Transverse colon (tissue), 4 donors: ENCODE results near the gene CHST11. TPM values are rescaled to one million over a fixed set of nuclear protein-coding genes. Genes with fewer than 3 reads are reported as not detected.

ENCODE experiments used
- DNase-seq: peaks from one replicate; pipeline ENCODE4 v3.0.0-alpha.2; 2019
- H3K27ac ChIP-seq, 4 donors: fragments of 200-600 bp; sonication (generic); 2 replicates each; pipeline ENCODE4 v1.5.1; 2016 to 2018; ENCODE audit warnings: inconsistent platforms in 4 of 4
- H3K27me3 ChIP-seq: fragments of 200-600 bp; sonication (generic); 2 replicates; pipeline ENCODE4 v1.5.1; 2017; ENCODE audit warnings: inconsistent platforms
- H3K36me3 ChIP-seq, 4 donors: fragments of 200-600 bp; sonication (generic); 2 replicates each; pipeline ENCODE4 v1.5.1; 2017 to 2019; ENCODE audit warnings: inconsistent platforms in 4 of 4
- H3K4me1 ChIP-seq, 4 donors: fragments of 200-600 bp; sonication (generic); 2 replicates each; pipeline ENCODE4 v1.5.1; 2017 to 2020; ENCODE audit warnings: inconsistent platforms in 4 of 4
- H3K4me3 ChIP-seq, 4 donors: fragments of 200-600 bp; sonication (generic); 1 replicate in 1 of 4; 2 replicates in 3 of 4; pipeline versions ENCODE4 v1.5.1 to v1.6.1; 2017 to 2019; ENCODE audit warnings: inconsistent platforms in 4 of 4
- H3K9me3 ChIP-seq, 2 donors: fragments of 200-600 bp; sonication (generic); 2 replicates each; pipeline ENCODE4 v1.5.1; 2017 to 2019; ENCODE audit warnings: inconsistent platforms in 2 of 2
- CTCF ChIP-seq, 5 experiments: fragments of 200-600 bp in 3 of 5; fragments of 450-650 bp in 2 of 5; sonication (generic) in 3 of 5; IDR thresholded peaks; 1 replicate in 2 of 5; 2 replicates in 3 of 5; pipeline ENCODE4 v1.5.1; 2016 to 2017; ENCODE audit warnings: antibody characterized with exemption in 5 of 5, inconsistent platforms in 3 of 5, mild to moderate bottlenecking in 2 of 5, moderate library complexity in 1 of 5
- EP300 ChIP-seq: sonication (generic); formaldehyde crosslinking; IDR thresholded peaks from one replicate; pipeline ENCODE4 v1.6.1; 2017; ENCODE audit warnings: antibody characterized with exemption, low read depth
- POLR2A ChIP-seq: fragments of 450-650 bp; IDR thresholded peaks from one replicate; pipeline ENCODE4 v1.6.1; 2016; ENCODE audit warnings: antibody characterized with exemption, mild to moderate bottlenecking, moderate library complexity
- POLR2AphosphoS5 ChIP-seq, 3 donors: sonication (generic); formaldehyde crosslinking; IDR thresholded peaks; one replicate each; pipeline ENCODE4 v1.6.1; 2016; ENCODE audit warnings: antibody characterized with exemption in 3 of 3
- WGBS, 2 donors: methylation state at CpG; one replicate each; pipeline ENCODE4 v1.1.5; 2018; ENCODE audit warnings: low coverage in 1 of 2; 5-methylcytosine and 5-hydroxymethylcytosine counted together
- in situ Hi-C, 4 donors: fragments of 200-750 bp; cut with MboI; loops; one replicate each; pipeline versions ENCODE4 v1.15.0 to v1.15.1; 2017; ENCODE audit warnings: low sequenced_read_pairs in 3 of 4, low pct_ligation_motif_present in 1 of 4, low pct_unique_long_range_greater_than_20kb in 1 of 4
- intact Hi-C: fragments of 100-400 bp; cut with DNase I; formaldehyde crosslinking; loops from one replicate; pipeline ENCODE4 v1.15.1; 2023; ENCODE audit warnings: low total_unique reads
- total RNA-seq, 4 donors: library from RNA; depleted of rRNA; stranded (reverse); fragments of >200 nt; gene quantifications; one replicate each; pipeline ENCODE4 v1.1.0, GENCODE V29; 2016

The CHST11 gene
- total RNA-seq, 4 donors from 2014 or later, result 4.2 to 123 (median 31.5) TPM

GRCh38 chr12:104575442-104576186 is 118.9 kb downstream of the CHST11 start:
- intact Hi-C loops (loop anchor here (2.0 kb wide), 1 partner anchor 77 kb away; no protein-coding TSS in a partner anchor), in situ Hi-C loops (no loop called here)
- 74 to 87% methylated on average over 6 to 12 of the region's 12 CpGs for whole genome bisulfite sequencing, 2 donors
- no peaks in the 10 kb centered on the region for H3K27me3 ChIP-seq
- H3K36me3 ChIP-seq, result no peaks in the 10 kb centered on the region
- peak; percentile 15 for DNase-seq
- no peaks in the 10 kb centered on the region for H3K9me3 ChIP-seq
- peaks cover 0 to 14% (median 2%) of the 10 kb centered on the region in 4 donors for H3K4me1 ChIP-seq
- H3K4me3 ChIP-seq, result no peak overlapping the region
- H3K27ac ChIP-seq, result no peak overlapping the region
- TF ChIP-seq POLR2AphosphoS5 (IDR thresholded peaks at IDR 0.05) (no peak), EP300 (no peak), CTCF (IDR thresholded peaks at IDR 0.05) (no peak)

DNA sequence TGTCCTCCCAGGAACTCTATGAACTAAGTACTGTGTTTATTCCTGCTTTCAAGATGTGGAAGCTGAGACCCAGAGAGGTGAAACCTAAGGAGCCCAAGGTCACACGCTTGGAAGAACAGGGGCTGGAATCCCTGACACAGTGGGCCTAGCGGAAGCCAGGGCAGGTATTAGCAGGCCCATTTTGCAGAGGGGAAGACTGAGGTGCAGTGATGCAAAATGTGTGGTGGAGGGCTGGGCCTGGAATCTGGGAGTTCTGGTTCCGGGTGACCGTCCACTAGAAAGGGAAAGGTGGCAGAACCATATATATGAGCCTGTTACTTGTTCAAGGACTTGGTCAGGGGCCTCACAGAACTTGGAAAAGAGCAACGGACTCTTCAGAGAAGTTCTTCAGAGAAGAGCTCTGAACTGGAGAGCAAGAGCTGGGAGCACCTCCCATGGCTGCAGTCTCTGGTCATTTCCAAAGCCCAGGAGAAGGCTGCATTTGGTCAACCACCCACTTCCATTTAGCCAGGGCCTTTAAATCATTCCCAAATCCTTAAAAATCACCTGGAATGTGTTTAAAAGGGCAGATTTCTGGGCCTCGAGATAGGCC is 119.5 kb downstream of the CHST11 start:
- H3K4me3 ChIP-seq, result no peak overlapping the region

GRCh38 chr12:104576980-104577580 is 120.3 kb downstream of the CHST11 start:
- Histone ChIP-seq H3K36me3 (no peaks in the 10 kb centered on the region), H3K27me3 (no peaks in the 10 kb centered on the region), H3K9me3 (no peaks in the 10 kb centered on the region), H3K27ac (no peak overlapping the region), H3K4me3 (no peak overlapping the region), H3K4me1 (peaks cover 0 to 22% (median 2%) of the 10 kb centered on the region in 4 donors)
- no peak for TF ChIP-seq POLR2A
- in situ Hi-C loops, result no loop called here
- DNase-seq, result no peak
- intact Hi-C loops, result loop anchor here (2.0 kb wide), 1 partner anchor 76 kb away; no protein-coding TSS in a partner anchor
- 70 to 77% methylated on average over 4 to 6 of the region's 6 CpGs for WGBS, 2 donors

More for the DNA sequence above, 119.5 kb downstream of the CHST11 start:
- intact Hi-C loops (loop anchor here (2.0 kb wide), 1 partner anchor 77 kb away; no protein-coding TSS in a partner anchor), in situ Hi-C loops (no loop called here)
- no peak overlapping the region for H3K27ac ChIP-seq
- WGBS, 2 donors, result 98 to 100% methylated on average over 2 to 6 of the region's 6 CpGs
- no peaks in the 10 kb centered on the region for H3K9me3 ChIP-seq
- no peaks in the 10 kb centered on the region for H3K27me3 ChIP-seq
- H3K4me1 ChIP-seq, result peaks cover 0 to 20% (median 2%) of the 10 kb centered on the region in 4 donors
- H3K36me3 ChIP-seq, result no peaks in the 10 kb centered on the region
- no peak for TF ChIP-seq POLR2A
- no peak for TF ChIP-seq EP300
- DNase-seq, result no peak

- in situ Hi-C loops, result no loop called here
- intact Hi-C loops, result loop anchor here (2.0 kb wide), 1 partner anchor 75 kb away; no protein-coding TSS in a partner anchor
- no peak for DNase-seq
- Histone ChIP-seq H3K27me3 (no peaks in the 10 kb centered on the region), H3K27ac (no peak overlapping the region), H3K4me3 (no peak overlapping the region), H3K36me3 (no peaks in the 10 kb centered on the region), H3K4me1 (peaks cover 0 to 27% (median 2%) of the 10 kb centered on the region in 4 donors), H3K9me3 (no peaks in the 10 kb centered on the region)
- 75 to 85% methylated on average over 4 to 6 of the region's 6 CpGs for WGBS, 2 donors
- TF ChIP-seq POLR2A (no peak), CTCF (IDR thresholded peaks at IDR 0.05) (no peak), POLR2AphosphoS5 (IDR thresholded peaks at IDR 0.05) (no peak), EP300 (no peak)
Observed at GRCh38 chr12:104577581-104577981, 120.8 kb downstream of the CHST11 start.

DNA sequence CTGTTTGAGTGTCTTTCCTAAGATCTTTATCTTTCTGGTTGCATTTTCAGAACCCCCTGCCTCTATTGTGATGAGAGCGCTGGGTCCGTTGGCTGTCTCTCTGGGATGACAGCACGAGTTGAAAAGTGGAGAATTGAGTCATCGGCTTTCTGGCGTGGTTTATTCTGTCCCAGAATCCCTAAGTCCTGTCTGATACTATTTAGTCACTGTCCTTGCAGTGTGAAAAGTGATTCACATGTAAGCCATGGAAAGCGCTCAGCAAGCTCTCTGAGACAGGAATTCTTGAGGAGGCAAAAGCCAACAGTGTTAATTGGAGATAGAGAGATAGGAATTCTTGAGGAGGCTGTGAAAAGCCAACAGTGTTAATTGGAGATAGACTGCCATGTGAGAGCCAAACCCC is 121.7 kb downstream of the CHST11 start:
- Histone ChIP-seq H3K4me3 (no peak overlapping the region), H3K36me3 (no peaks in the 10 kb centered on the region), H3K9me3 (no peaks in the 10 kb centered on the region), H3K27me3 (no peaks in the 10 kb centered on the region), H3K27ac (no peak overlapping the region), H3K4me1 (peaks cover 0 to 29% (median 2%) of the 10 kb centered on the region in 4 donors)
- in situ Hi-C loops (no loop called here), intact Hi-C loops (no loop called here)
- WGBS, 2 donors, result 33 to 69% methylated on average over 4 to 6 of the region's 6 CpGs
- no peak for DNase-seq
- no peak for TF ChIP-seq POLR2AphosphoS5 (IDR thresholded peaks at IDR 0.05)
- TF ChIP-seq EP300, result no peak
- no peak for TF ChIP-seq CTCF (IDR thresholded peaks at IDR 0.05)
- no peak for TF ChIP-seq POLR2A
